PC-3 (cell line): Measurements from ENCODE around the gene SRRT.

ENCODE experiments used
- EZH2phosphoT487 ChIP-seq: fragments of 300-600 bp; sonication (generic); IDR thresholded peaks from 2 replicates; pipeline ENCODE4 v1.6.1; 2018; ENCODE audit warnings: mild to moderate bottlenecking, antibody characterized with exemption, low read length, borderline replicate concordance
- TF ChIP-seq, protein P1 (sequence below): fragments of 300-600 bp; sonication (generic); conservative IDR thresholded peaks from 2 replicates; pipeline ENCODE4 v1.5.1; 2017; ENCODE audit warnings: antibody characterized with exemption, low read depth, mild to moderate bottlenecking, low read length

GRCh38 chr7:100879685-100880261 lies 4.9 kb downstream of the SRRT start:
- TF ChIP-seq, protein P1, sequence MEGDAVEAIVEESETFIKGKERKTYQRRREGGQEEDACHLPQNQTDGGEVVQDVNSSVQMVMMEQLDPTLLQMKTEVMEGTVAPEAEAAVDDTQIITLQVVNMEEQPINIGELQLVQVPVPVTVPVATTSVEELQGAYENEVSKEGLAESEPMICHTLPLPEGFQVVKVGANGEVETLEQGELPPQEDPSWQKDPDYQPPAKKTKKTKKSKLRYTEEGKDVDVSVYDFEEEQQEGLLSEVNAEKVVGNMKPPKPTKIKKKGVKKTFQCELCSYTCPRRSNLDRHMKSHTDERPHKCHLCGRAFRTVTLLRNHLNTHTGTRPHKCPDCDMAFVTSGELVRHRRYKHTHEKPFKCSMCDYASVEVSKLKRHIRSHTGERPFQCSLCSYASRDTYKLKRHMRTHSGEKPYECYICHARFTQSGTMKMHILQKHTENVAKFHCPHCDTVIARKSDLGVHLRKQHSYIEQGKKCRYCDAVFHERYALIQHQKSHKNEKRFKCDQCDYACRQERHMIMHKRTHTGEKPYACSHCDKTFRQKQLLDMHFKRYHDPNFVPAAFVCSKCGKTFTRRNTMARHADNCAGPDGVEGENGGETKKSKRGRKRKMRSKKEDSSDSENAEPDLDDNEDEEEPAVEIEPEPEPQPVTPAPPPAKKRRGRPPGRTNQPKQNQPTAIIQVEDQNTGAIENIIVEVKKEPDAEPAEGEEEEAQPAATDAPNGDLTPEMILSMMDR = no peak
- TF ChIP-seq EZH2phosphoT487 = no peak
